Lower leg skin (tissue), 3 donors: ENCODE measurements around the gene ZNF606.

ENCODE experiments used
- CTCF ChIP-seq, 3 donors: fragments of 450-650 bp; IDR thresholded peaks; one replicate each; pipeline ENCODE4 v1.5.1; 2016; ENCODE audit warnings: antibody characterized with exemption in 3 of 3, mild to moderate bottlenecking in 3 of 3, moderate library complexity in 2 of 3
- POLR2A ChIP-seq, 2 donors: fragments of 450-650 bp; IDR thresholded peaks; one replicate each; pipeline ENCODE4 v1.6.1; 2016 to 2017; ENCODE audit warnings: antibody characterized with exemption in 2 of 2, mild to moderate bottlenecking in 1 of 2, moderate library complexity in 1 of 2

DNA sequence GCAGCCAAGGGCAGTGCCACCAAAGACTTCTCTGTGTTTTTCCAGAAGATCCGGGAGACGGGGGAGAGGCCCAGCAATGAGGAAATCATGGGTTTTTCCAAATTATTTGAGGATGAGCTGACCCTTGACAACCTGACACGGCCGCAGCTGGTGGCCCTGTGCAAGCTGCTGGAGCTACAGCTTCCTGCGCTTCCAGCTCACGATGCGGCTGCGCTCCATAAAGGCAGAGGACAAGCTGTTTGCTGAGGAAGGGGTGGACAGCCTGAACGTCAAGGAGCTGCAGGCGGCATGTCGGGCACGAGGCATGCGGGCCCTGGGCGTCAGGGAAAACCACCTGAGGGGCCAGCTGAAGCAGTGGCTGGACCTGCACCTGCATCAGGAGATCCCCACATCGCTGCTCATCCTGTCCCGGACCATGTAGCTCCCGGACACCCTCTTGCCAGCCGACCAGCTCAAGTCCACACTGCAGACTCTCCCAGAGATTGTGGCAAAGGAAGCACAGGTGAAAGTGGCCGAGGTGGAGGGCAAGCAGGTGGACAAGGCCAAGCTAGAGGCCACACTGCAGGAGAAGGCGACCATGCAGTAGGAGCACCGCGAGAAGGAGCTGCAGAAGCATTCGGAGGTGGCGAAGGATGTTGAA, 42.9 kb upstream of the ZNF606 start:
- TF ChIP-seq POLR2A (IDR thresholded peaks at IDR 0.05) (no peak), CTCF (IDR thresholded peaks at IDR 0.05) (no peak)
